Choroid plexus epithelial cell (primary cell): Measurements from ENCODE around the gene BCAT1.

Experiments
- DNase-seq: peaks from one replicate; pipeline ENCODE4 v3.0.0-alpha.2; 2010; ENCODE audit warnings: low read depth
- H3K4me3 ChIP-seq: 2 replicates; pipeline ENCODE4 v1.5.1; 2011; ENCODE audit warnings: low read depth, mild to moderate bottlenecking, control low read depth, low read length, moderate library complexity
- TF ChIP-seq, protein P1 (sequence below): conservative IDR thresholded peaks from 2 replicates; pipeline ENCODE4 v1.5.1; 2011; ENCODE audit warnings: low read depth, mild to moderate bottlenecking, control low read depth, inconsistent platforms, low read length, moderate library complexity

BCAT1 gene

DNA sequence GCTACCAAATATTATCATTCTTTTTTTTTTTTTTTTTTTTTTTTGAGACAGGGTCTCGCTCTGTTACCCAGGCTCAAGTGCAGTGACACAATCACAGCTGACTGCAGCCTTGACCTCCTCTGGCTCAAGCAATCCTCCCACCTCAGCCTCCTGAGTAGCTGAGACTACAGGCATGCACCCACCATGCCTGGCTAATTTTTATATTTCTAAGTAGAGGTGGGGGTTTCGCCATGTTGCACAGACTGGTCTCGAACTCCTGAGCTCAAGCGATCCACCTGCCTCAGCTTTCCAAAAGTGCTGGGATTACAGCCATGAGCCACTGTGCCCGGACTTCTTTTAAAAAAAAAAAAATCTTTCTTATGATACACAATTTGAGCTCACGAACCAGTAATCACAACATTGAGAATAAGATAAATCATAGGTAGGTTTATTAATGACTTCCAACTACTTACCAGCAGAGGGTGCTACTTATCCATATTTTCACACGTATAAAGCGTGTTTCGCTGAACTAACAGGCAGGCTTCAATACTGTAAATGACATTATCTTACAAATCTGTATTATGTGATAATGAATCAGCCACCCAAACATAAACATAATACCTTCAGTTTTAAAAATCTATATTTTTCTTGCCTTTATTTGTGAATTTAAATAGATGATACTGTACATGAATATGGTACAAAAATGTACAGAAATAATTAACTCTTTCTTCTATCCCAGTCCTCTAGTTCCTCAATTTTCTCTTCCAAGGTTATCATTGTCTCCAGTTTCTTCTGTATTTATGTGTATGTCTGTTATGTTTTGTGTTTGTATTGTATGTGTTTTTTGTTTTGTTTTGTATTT lies 42.5 kb upstream of the BCAT1 start:
- peak; percentile 84 for DNase-seq
- TF ChIP-seq, protein P1, sequence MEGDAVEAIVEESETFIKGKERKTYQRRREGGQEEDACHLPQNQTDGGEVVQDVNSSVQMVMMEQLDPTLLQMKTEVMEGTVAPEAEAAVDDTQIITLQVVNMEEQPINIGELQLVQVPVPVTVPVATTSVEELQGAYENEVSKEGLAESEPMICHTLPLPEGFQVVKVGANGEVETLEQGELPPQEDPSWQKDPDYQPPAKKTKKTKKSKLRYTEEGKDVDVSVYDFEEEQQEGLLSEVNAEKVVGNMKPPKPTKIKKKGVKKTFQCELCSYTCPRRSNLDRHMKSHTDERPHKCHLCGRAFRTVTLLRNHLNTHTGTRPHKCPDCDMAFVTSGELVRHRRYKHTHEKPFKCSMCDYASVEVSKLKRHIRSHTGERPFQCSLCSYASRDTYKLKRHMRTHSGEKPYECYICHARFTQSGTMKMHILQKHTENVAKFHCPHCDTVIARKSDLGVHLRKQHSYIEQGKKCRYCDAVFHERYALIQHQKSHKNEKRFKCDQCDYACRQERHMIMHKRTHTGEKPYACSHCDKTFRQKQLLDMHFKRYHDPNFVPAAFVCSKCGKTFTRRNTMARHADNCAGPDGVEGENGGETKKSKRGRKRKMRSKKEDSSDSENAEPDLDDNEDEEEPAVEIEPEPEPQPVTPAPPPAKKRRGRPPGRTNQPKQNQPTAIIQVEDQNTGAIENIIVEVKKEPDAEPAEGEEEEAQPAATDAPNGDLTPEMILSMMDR = peak; percentile 52
- no peak overlapping the region for H3K4me3 ChIP-seq

DNA sequence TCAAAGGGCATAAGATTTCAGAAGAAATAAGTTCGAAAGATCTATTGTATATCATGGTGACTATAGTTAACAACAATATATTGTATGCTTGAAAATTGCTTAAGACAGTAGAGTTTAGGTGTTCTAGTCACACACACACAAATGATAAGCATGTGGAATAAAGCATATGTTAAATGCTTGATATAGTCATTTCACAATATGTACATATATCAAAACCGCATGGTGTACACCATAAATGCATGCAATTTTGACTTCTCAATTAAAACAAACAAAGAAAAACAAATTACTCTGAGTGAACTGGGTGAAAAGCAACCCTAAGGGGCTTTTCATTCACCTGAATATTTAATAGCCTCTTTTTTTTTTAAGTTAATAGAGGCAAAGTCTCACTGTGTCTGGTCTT lies 40.3 kb upstream of the BCAT1 start:
- DNase-seq = no peak
- no peak overlapping the region for H3K4me3 ChIP-seq
- TF ChIP-seq, protein P1 = no peak

DNA sequence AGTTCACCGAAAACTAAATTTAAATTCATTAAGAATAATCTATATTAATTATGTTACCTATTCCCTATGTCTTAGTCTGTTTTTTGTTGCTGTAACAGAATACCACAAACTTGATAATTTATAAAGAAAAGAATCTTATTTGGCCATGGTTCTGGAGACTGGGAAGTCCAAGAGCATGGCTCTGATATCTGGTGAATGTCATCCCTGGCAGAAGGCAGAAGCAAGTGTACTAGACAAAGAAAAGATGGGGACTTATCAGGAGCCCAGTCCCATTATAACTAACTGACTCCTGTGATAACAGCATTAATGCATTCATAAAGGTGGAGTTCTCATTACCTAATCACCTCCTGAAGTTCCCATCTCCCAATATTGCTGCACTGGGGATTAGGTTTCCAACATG lies 33.3 kb upstream of the BCAT1 start:
- TF ChIP-seq, protein P1 = no peak
- DNase-seq = no peak

DNA sequence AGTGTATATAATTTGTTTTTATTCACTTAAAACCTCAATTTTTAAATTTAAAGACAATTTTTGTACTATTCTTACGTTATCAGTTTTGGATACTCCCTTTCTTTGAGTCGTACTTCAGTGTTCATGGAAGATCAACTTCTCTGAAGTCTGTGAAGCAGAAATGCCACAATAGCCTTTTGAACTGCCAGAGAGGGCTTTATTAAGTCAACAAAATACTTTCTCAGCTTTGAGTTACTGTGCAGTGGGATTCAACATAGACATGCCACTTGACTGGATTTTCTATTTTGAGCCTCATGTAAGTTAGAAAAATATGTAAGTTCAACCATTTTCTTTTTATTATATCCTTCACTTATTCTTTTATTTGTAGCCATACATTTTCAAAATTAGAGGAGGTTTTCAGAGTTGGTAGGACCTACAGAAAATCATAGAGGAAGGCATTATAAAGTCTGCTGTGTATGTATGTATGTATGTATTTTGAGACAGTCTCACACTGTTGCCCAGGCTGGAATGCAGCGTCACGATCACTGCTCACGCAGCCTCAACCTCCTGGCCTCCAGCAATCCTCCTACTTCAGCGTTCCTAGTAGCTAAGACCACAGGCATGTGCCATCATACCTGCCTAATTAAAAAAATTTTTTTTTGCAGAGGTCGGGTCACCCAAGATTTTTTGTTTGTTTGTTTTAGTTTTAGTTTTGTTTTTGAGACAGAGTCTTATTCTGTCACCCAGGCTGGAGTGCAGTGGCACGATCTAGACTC lies 31.3 kb upstream of the BCAT1 start:
- no peak overlapping the region for H3K4me3 ChIP-seq
- TF ChIP-seq, protein P1 = no peak
- peak; percentile 52 for DNase-seq

More for the DNA sequence above, 33.3 kb upstream of the BCAT1 start:
- no peak overlapping the region for H3K4me3 ChIP-seq

DNA sequence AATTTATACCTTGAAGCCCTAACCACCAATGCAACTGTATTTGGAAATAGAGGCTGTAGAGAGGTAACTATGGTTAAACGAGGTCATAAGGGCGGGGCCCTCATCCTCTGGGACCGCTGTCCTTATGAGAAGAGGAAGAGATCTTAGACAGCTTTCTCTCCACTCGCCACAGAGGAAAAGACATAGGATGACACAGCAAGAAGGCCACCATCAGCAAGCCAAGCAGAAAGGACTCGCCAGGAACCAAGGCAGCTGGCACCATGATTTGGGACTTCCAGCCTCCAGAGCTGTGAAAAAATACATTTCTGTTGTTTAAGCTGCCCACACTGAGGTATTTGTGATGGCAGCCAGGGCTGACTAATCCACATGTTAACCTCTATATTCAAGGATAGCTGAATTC lies 30.4 kb upstream of the BCAT1 start:
- no peak for DNase-seq
- TF ChIP-seq, protein P1 = no peak
- H3K4me3 ChIP-seq = no peak overlapping the region

DNA sequence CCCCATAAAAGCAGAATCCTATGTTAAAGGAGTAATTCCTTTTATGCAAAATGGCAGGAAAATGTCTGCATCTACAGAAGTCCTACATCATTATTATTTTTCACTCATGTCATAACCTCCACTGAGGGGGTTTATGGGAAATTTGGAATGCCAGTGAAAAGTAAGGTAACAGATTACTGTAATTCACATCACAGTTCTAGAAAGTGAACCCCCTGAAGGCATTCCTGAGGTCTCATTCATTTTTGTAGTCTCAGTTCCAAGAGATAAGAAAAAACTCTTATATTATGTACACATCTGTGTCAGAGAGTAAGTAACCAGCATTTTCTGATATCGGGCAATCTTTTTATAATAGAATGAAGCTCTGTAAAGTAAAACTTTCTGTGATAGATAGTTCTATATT lies 28.8 kb upstream of the BCAT1 start:
- TF ChIP-seq, protein P1 = no peak
- peak; percentile 11 for DNase-seq
- no peak overlapping the region for H3K4me3 ChIP-seq
